Left cardiac atrium (tissue), 4 donors: ENCODE results near the gene PATJ. TPM values are rescaled to one million over a fixed set of nuclear protein-coding genes. Genes with fewer than 3 reads are reported as not detected.
A peak's percentile ranks its signal among the peaks of the same experiment; 100 is the strongest.

Source experiments
- ATAC-seq, 2 donors: fragments of 200-7000 bp; cut with Tn5 transposase; one replicate each; pipeline ENCODE4 v1.9.1; 2020; ENCODE audit warnings: mild to moderate bottlenecking in 2 of 2, moderate library complexity in 2 of 2
- DNase-seq: peaks from one replicate; pipeline ENCODE4 v3.0.0-alpha.2; 2020
- intact Hi-C, 2 donors: fragments of 100-400 bp; cut with DNase I; formaldehyde crosslinking; loops; one replicate each; pipeline versions ENCODE4 v1.14.1 to v1.15.1; 2022 to 2023
- total RNA-seq, 2 donors: library from RNA; stranded (reverse); fragmentation: NEBNext Ultra II Directional; extraction: Animal tissue kit (Norgen Biotek cat#: 25700); gene quantifications; one replicate each; pipeline ENCODE4 v1.2.1, GENCODE V29; 2021
- donor health status: DM: no; HTN: yes; CAD: no.
- donor health status: DM: no; HTN: yes; CAD: no; lungs with severe emphysema.
- donor health status: DM: yes; HTN: yes; CAD: no.
- donor health status: Dilated cardiomyopathy.

Gene PATJ
- total RNA-seq, 2 donors from 2014 or later = 32.9 to 58.6 TPM

- ATAC-seq (no peak), DNase-seq (no peak)
- intact Hi-C loops = no loop called here
These were observed 316.7 kb downstream of the PATJ start for GRCh38 chr1:62058956-62059355.

- DNase-seq (no peak), ATAC-seq (no peak)
- intact Hi-C loops = no loop called here
These were observed 319.8 kb downstream of the PATJ start for GRCh38 chr1:62062087-62062486.

- intact Hi-C loops = loop anchor here in 1 of 2 donors (5.0 kb wide), 2 partner anchors 113 to 193 kb away; no protein-coding TSS in a partner anchor
- DNase-seq = no peak
- no peak for ATAC-seq
These were observed 322.6 kb downstream of the PATJ start for GRCh38 chr1:62064829-62065407.

GRCh38 chr1:62066713-62067112, 324.4 kb downstream of the PATJ start:
- no peak for ATAC-seq
- DNase-seq = no peak
- intact Hi-C loops = loop anchor here in 1 of 2 donors (5.0 kb wide), 2 partner anchors 114 to 194 kb away; no protein-coding TSS in a partner anchor

GRCh38 chr1:62068416-62068843, 326.1 kb downstream of the PATJ start:
- no peak for DNase-seq
- intact Hi-C loops = loop anchor here in 1 of 2 donors (5.0 kb wide), 2 partner anchors 116 to 196 kb away; no protein-coding TSS in a partner anchor
- ATAC-seq = peak; percentile 60 to 75

GRCh38 chr1:62068978-62069377, 326.7 kb downstream of the PATJ start:
- no peak for DNase-seq
- ATAC-seq = peak; percentile 89 to 90
- intact Hi-C loops = loop anchor here in 1 of 2 donors (5.0 kb wide), 2 partner anchors 117 to 197 kb away; no protein-coding TSS in a partner anchor

GRCh38 chr1:62070384-62071011, 328.2 kb downstream of the PATJ start:
- DNase-seq (no peak), ATAC-seq (no peak)
- intact Hi-C loops = no loop called here

GRCh38 chr1:62071695-62072094, 329.4 kb downstream of the PATJ start:
- ATAC-seq = no peak
- no peak for DNase-seq
- intact Hi-C loops = no loop called here

- DNase-seq = no peak
- intact Hi-C loops = no loop called here
- peak in 1 of 2 donors; percentile 39 for ATAC-seq
These were observed 334.0 kb downstream of the PATJ start for GRCh38 chr1:62076286-62076685.

- intact Hi-C loops = no loop called here
- ATAC-seq = no peak
These were observed 335.5 kb downstream of the PATJ start for GRCh38 chr1:62077821-62078220.

GRCh38 chr1:62082456-62083363, 340.4 kb downstream of the PATJ start:
- DNase-seq (peak; percentile 26), ATAC-seq (peak in 1 of 2 donors; percentile 62)
- intact Hi-C loops = loop anchor here (5.0 to 10.0 kb wide), 2 partner anchors 50 to 138 kb away; no protein-coding TSS in a partner anchor

More at GRCh38 chr1:62077821-62078220, 335.5 kb downstream of the PATJ start:
- DNase-seq = no peak

- DNase-seq = peak; percentile 28
- no peak for ATAC-seq
- intact Hi-C loops = loop anchor here (5.0 to 10.0 kb wide), 2 partner anchors 48 to 140 kb away; no protein-coding TSS in a partner anchor
These were observed 342.1 kb downstream of the PATJ start for GRCh38 chr1:62084310-62084890.

GRCh38 chr1:62088439-62088838, 346.2 kb downstream of the PATJ start:
- intact Hi-C loops = loop anchor here in 1 of 2 donors (10.0 kb wide), 1 partner anchor 144 kb away; no protein-coding TSS in a partner anchor
- DNase-seq (no peak), ATAC-seq (no peak)

- intact Hi-C loops = loop anchor here in 1 of 2 donors (10.0 kb wide), 1 partner anchor 145 kb away; no protein-coding TSS in a partner anchor
These were observed 347.3 kb downstream of the PATJ start for GRCh38 chr1:62089570-62089969.

GRCh38 chr1:62090016-62090415, 347.7 kb downstream of the PATJ start:
- no peak for ATAC-seq
- intact Hi-C loops = no loop called here

More at GRCh38 chr1:62089570-62089969, 347.3 kb downstream of the PATJ start:
- DNase-seq = no peak
- no peak for ATAC-seq

GRCh38 chr1:62092110-62092509, 349.8 kb downstream of the PATJ start:
- DNase-seq = no peak
- intact Hi-C loops = no loop called here
- no peak for ATAC-seq

More at GRCh38 chr1:62090016-62090415, 347.7 kb downstream of the PATJ start:
- DNase-seq = no peak

GRCh38 chr1:62093261-62093660, 351.0 kb downstream of the PATJ start:
- no peak for ATAC-seq
- intact Hi-C loops = no loop called here
- DNase-seq = no peak

GRCh38 chr1:62097464-62097863, 355.2 kb downstream of the PATJ start:
- DNase-seq = no peak
- intact Hi-C loops = no loop called here
- no peak for ATAC-seq

GRCh38 chr1:62100442-62100841, 358.2 kb downstream of the PATJ start:
- intact Hi-C loops = no loop called here
- ATAC-seq = no peak
- no peak for DNase-seq
